Kidney epithelial cell (primary cell): ENCODE measurements around the gene PGM1. TPM values are rescaled to one million over a fixed set of nuclear protein-coding genes. Genes with fewer than 3 reads are reported as not detected.

Experiments used
- DNase-seq: peaks from one replicate; pipeline ENCODE4 v3.0.0-alpha.2; 2010; ENCODE audit warnings: low read depth
- H3K27me3 ChIP-seq: 2 replicates; pipeline ENCODE4 v1.6.0; 2011; ENCODE audit warnings: low read length; ENCODE audit not compliant: control insufficient read depth, insufficient read depth
- H3K36me3 ChIP-seq: 2 replicates; pipeline ENCODE4 v1.5.1; 2011; ENCODE audit warnings: low read length; ENCODE audit not compliant: control insufficient read depth, insufficient read depth
- H3K4me3 ChIP-seq: 2 replicates; pipeline ENCODE4 v1.5.1; 2011; ENCODE audit warnings: low read depth, mild to moderate bottlenecking, control low read depth, low read length
- CTCF ChIP-seq: IDR thresholded peaks from 2 replicates; pipeline ENCODE4 v1.5.1; 2011; ENCODE audit warnings: mild to moderate bottlenecking, moderate library complexity, low read length, control low read depth, inconsistent platforms; ENCODE audit not compliant: insufficient read depth, poor library complexity, severe bottlenecking
- total RNA-seq: library from RNA; depleted of rRNA; stranded (reverse); fragments of >200 nt; gene quantifications from 2 replicates; pipeline ENCODE4 v1.2.3, GENCODE V29; 2015

PGM1 gene
- total RNA-seq, 1 donor from 2014 or later: 36.2 TPM

GRCh38 chr1:63688302-63688890 lies 95.2 kb downstream of the PGM1 start:
- H3K27me3 ChIP-seq: no peaks in the 10 kb centered on the region
- no peak overlapping the region for H3K4me3 ChIP-seq
- DNase-seq: no peak
- no peaks in the 10 kb centered on the region for H3K36me3 ChIP-seq
- no peak for TF ChIP-seq CTCF

GRCh38 chr1:63690966-63691700 lies 97.9 kb downstream of the PGM1 start:
- no peak overlapping the region for H3K4me3 ChIP-seq
- no peaks in the 10 kb centered on the region for H3K36me3 ChIP-seq
- no peaks in the 10 kb centered on the region for H3K27me3 ChIP-seq
- DNase-seq: no peak
- TF ChIP-seq CTCF: no peak

- Histone ChIP-seq H3K4me3 (no peak overlapping the region), H3K27me3 (no peaks in the 10 kb centered on the region), H3K36me3 (no peaks in the 10 kb centered on the region)
- peak; percentile 78 for TF ChIP-seq CTCF
- peak; percentile 70 for DNase-seq
Measured at GRCh38 chr1:63691701-63692425, 98.7 kb downstream of the PGM1 start.

- Histone ChIP-seq H3K36me3 (no peaks in the 10 kb centered on the region), H3K4me3 (no peak overlapping the region), H3K27me3 (no peaks in the 10 kb centered on the region)
- no peak for DNase-seq
- no peak for TF ChIP-seq CTCF
Measured at GRCh38 chr1:63693944-63694571, 100.8 kb downstream of the PGM1 start.

GRCh38 chr1:63698001-63698838 lies 105.0 kb downstream of the PGM1 start:
- H3K27me3 ChIP-seq: no peaks in the 10 kb centered on the region
- no peak for TF ChIP-seq CTCF
- no peaks in the 10 kb centered on the region for H3K36me3 ChIP-seq
- no peak overlapping the region for H3K4me3 ChIP-seq
- no peak for DNase-seq
